Upper lobe of right lung (tissue), 1 donor: ENCODE data around the gene SCN5A. TPM values are rescaled to one million over a fixed set of nuclear protein-coding genes. Genes with fewer than 3 reads are reported as not detected.

Source experiments
- ATAC-seq: fragments of 200-7000 bp; cut with Tn5 transposase; one replicate; pipeline ENCODE4 v1.9.1; 2020; ENCODE audit warnings: mild to moderate bottlenecking, moderate library complexity
- DNase-seq: peaks from one replicate; pipeline ENCODE4 v3.0.0-alpha.2; 2020
- H3K27ac ChIP-seq: fragments of 200-600 bp; one replicate; pipeline ENCODE4 v1.8.0; 2022
- H3K27me3 ChIP-seq: fragments of 200-600 bp; one replicate; pipeline ENCODE4 v1.8.0; 2022; ENCODE audit warnings: mild to moderate bottlenecking
- H3K36me3 ChIP-seq: fragments of 200-600 bp; one replicate; pipeline ENCODE4 v1.8.0; 2022
- H3K4me1 ChIP-seq: fragments of 200-600 bp; one replicate; pipeline ENCODE4 v1.8.0; 2022
- H3K4me3 ChIP-seq: fragments of 200-600 bp; one replicate; pipeline ENCODE4 v1.8.0; 2022; ENCODE audit warnings: mild to moderate bottlenecking
- H3K9me3 ChIP-seq: fragments of 200-600 bp; one replicate; pipeline ENCODE4 v1.8.0; 2022
- intact Hi-C: fragments of 100-400 bp; cut with DNase I; formaldehyde crosslinking; loops from one replicate; pipeline ENCODE4 v1.11.0; 2022
- total RNA-seq: library from RNA; stranded (reverse); fragmentation: NEBNext Ultra II Directional; extraction: Animal tissue kit (Norgen Biotek cat#: 25700); gene quantifications from one replicate; pipeline ENCODE4 v1.2.1, GENCODE V29; 2021
- TF ChIP-seq, protein P1 (sequence below): fragments of 200-600 bp; IDR thresholded peaks from one replicate; pipeline ENCODE4 v1.8.0; 2022; ENCODE audit warnings: antibody characterized with exemption
- donor health status: DM: no; HTN: yes; CAD: no; lungs with severe emphysema.

Gene SCN5A
- total RNA-seq, 1 donor from 2014 or later: 0.58 TPM

DNA sequence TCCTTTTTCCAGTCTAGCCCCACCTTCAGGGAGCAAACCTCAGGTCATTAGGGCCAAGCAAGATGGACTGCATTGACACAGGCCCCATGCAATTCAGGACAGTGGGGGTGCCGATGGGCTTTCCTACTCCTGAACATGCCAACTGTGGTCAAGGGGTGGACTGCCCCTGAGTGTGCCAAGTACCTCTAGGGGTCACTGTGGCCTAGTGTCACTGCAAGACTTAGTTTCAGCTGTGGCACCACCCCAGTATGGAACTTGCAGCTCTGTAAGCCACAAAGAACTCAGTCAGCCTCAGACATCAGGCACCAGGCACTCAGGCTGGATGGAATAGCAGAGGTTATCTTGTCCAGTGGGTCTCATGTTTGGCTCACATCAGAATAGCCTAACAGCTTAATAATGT is 121.0 kb downstream of the SCN5A start:
- no peak for DNase-seq
- Histone ChIP-seq H3K4me1 (no peaks in the 10 kb centered on the region), H3K27me3 (no peaks in the 10 kb centered on the region), H3K4me3 (no peak overlapping the region), H3K9me3 (no peaks in the 10 kb centered on the region), H3K36me3 (peaks cover 27% of the 10 kb centered on the region), H3K27ac (no peak overlapping the region)
- intact Hi-C loops: no loop called here
- TF ChIP-seq, protein P1, sequence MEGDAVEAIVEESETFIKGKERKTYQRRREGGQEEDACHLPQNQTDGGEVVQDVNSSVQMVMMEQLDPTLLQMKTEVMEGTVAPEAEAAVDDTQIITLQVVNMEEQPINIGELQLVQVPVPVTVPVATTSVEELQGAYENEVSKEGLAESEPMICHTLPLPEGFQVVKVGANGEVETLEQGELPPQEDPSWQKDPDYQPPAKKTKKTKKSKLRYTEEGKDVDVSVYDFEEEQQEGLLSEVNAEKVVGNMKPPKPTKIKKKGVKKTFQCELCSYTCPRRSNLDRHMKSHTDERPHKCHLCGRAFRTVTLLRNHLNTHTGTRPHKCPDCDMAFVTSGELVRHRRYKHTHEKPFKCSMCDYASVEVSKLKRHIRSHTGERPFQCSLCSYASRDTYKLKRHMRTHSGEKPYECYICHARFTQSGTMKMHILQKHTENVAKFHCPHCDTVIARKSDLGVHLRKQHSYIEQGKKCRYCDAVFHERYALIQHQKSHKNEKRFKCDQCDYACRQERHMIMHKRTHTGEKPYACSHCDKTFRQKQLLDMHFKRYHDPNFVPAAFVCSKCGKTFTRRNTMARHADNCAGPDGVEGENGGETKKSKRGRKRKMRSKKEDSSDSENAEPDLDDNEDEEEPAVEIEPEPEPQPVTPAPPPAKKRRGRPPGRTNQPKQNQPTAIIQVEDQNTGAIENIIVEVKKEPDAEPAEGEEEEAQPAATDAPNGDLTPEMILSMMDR: no peak
- ATAC-seq: peak; percentile 52

DNA sequence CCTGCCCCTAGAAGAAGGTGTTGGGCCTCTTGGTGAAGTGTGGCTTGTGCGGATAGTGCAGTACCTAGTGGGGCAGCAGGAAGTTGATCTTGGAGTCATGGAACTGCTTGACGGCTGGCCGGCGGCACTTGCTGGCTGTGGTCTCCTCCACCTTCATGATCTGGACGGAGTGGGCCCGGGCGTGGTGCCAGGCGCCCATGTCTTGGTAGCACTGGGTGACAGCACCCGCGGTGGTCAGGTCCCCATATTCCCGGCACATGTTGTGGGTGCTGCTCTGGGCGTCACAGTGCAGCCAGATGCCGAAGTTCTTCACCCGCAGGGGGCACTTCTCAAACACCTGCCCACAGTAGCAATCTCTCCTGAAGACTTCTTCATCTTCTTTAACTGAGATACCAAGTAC is 122.7 kb downstream of the SCN5A start:
- Histone ChIP-seq H3K27me3 (no peaks in the 10 kb centered on the region), H3K27ac (no peak overlapping the region), H3K4me3 (no peak overlapping the region), H3K4me1 (no peaks in the 10 kb centered on the region), H3K9me3 (no peaks in the 10 kb centered on the region), H3K36me3 (peaks cover 32% of the 10 kb centered on the region)
- DNase-seq: no peak
- intact Hi-C loops: no loop called here
- TF ChIP-seq, protein P1: no peak
- ATAC-seq: no peak

DNA sequence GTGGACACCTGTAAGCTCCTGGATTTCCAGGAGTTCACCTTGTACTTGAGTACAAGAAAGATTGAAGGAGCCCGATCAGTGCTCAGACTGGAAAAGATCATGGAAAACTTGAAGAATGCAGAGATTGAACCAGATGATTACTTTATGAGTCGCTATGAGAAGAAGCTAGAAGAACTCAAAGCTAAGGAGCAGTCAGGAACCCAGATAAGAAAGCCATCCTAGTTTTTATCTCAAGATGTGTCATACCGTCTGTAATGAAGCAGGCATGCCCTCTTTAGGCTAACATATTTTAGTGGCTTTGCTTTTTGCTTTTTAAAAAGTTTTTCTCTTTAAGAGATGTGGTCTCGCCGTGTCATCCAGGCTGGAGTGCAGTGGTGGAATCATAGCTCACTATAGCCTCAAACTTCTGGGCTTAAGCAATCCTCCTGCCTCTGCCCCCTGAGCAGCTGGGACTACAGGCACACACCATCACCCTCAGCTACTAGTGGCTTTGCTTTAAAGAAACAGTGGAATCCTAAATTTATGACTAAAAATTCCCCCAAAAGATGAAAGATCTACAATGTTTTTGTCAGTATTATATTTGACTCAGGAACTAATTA is 125.2 kb downstream of the SCN5A start:
- Histone ChIP-seq H3K9me3 (no peaks in the 10 kb centered on the region), H3K36me3 (peaks cover 35% of the 10 kb centered on the region), H3K4me1 (no peaks in the 10 kb centered on the region), H3K4me3 (no peak overlapping the region), H3K27ac (no peak overlapping the region), H3K27me3 (no peaks in the 10 kb centered on the region)
- ATAC-seq: no peak
- TF ChIP-seq, protein P1: no peak
- intact Hi-C loops: no loop called here
- no peak for DNase-seq

DNA sequence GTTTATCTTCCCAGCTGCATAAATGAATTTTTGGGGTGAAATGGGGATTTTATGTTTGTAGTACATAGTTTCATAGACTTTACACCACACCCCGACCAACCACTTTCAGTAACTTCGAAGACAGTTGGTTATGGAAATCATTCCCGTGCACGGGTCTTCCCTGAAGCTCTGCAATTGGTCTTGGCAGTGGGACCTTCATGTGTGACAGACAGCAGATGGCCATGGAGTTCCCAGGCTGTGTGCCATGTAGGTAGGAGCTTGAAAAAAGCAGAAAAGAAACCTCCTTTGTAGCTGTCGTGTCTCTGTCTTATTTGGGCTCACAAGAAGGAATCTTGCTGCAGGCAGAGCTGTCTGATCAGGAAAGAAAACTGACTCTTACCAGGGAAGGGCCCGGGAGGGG is 127.5 kb downstream of the SCN5A start:
- TF ChIP-seq, protein P1: no peak
- Histone ChIP-seq H3K4me1 (no peaks in the 10 kb centered on the region), H3K36me3 (peaks cover 39% of the 10 kb centered on the region), H3K27ac (no peak overlapping the region), H3K4me3 (no peak overlapping the region), H3K9me3 (no peaks in the 10 kb centered on the region), H3K27me3 (no peaks in the 10 kb centered on the region)
- intact Hi-C loops: no loop called here
- ATAC-seq: no peak
- no peak for DNase-seq

DNA sequence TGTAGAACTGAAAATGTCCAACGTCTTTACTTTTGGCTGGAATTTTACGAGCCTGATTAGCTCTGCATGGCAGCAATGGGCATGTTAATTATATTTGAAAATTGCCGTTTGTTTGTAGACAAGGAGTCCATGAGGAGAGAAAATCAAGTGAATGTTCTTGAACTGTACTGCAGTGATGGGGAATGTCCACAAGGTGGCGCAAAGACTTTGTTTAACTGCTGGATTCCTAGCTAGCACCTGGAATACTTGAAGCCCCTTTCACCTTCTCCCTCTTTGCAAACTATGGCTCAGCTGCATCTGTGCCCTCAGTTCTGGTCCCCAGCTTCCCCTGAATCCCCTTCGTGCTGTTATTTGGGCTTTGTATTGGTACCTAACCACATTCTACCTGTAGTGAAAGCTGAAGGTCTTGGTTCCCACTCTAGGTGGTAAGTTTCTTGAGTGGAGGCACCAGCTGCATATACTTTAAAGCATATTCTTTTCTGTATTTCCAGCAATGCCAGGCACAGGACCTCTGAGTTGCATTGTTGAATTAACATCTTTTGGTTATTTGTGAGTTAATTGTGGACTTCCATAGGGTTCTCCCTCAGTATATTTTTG is 128.0 kb downstream of the SCN5A start:
- no peaks in the 10 kb centered on the region for H3K9me3 ChIP-seq
- no peak for DNase-seq
- intact Hi-C loops: no loop called here
- H3K4me3 ChIP-seq: no peak overlapping the region
- no peaks in the 10 kb centered on the region for H3K4me1 ChIP-seq
- H3K36me3 ChIP-seq: peaks cover 39% of the 10 kb centered on the region
- H3K27me3 ChIP-seq: no peaks in the 10 kb centered on the region
- TF ChIP-seq, protein P1: peak; percentile 91
- ATAC-seq: peak; percentile 83
- no peak overlapping the region for H3K27ac ChIP-seq
